Aorta (tissue), 5 donors: ENCODE data around the gene GPC5. TPM values are rescaled to one million over a fixed set of nuclear protein-coding genes. Genes with fewer than 3 reads are reported as not detected.

Source experiments
- ATAC-seq: fragments of 200-7000 bp; cut with Tn5 transposase; one replicate; pipeline ENCODE4 v1.9.1; 2022; ENCODE audit warnings: moderate library complexity; ENCODE audit not compliant: low FRiP score
- DNase-seq, 2 donors: peaks; one replicate each; pipeline ENCODE4 v3.0.0-alpha.2; 2020
- H3K27ac ChIP-seq, 2 donors: one replicate each; pipeline ENCODE4 v1.5.1; 2013; ENCODE audit warnings: low read length in 2 of 2, mild to moderate bottlenecking in 2 of 2, moderate library complexity in 2 of 2, control low read depth in 1 of 2, inconsistent platforms in 1 of 2, low read depth in 1 of 2
- H3K27me3 ChIP-seq, 2 donors: one replicate each; pipeline ENCODE4 v1.6.1; 2013; ENCODE audit warnings: control low read depth in 1 of 2, low read length in 1 of 2, mild to moderate bottlenecking in 1 of 2, moderate library complexity in 1 of 2; ENCODE audit not compliant: insufficient read depth in 2 of 2, control insufficient read depth in 1 of 2
- H3K36me3 ChIP-seq, 2 donors: one replicate each; pipeline ENCODE4 v1.6.1; 2013; ENCODE audit warnings: control low read depth in 1 of 2, low read length in 1 of 2, mild to moderate bottlenecking in 1 of 2; ENCODE audit not compliant: insufficient read depth in 2 of 2, control insufficient read depth in 1 of 2
- H3K4me1 ChIP-seq, 2 donors: one replicate each; pipeline ENCODE4 v1.6.1; 2013; ENCODE audit warnings: low read length in 2 of 2, control low read depth in 1 of 2, mild to moderate bottlenecking in 1 of 2, moderate library complexity in 1 of 2; ENCODE audit not compliant: insufficient read depth in 2 of 2, control insufficient read depth in 1 of 2
- H3K4me3 ChIP-seq, 2 donors: one replicate each; pipeline ENCODE4 v1.5.1; 2013; ENCODE audit warnings: low read length in 2 of 2, control low read depth in 1 of 2, mild to moderate bottlenecking in 1 of 2
- H3K9me3 ChIP-seq: one replicate; pipeline ENCODE4 v1.6.1; 2013; ENCODE audit warnings: mild to moderate bottlenecking, low read length; ENCODE audit not compliant: control insufficient read depth
- WGBS, 2 donors: extraction: QIAGEN DNeasy Blood & Tissue Kit; methylation state at CpG; one replicate each; pipeline ENCODE4 v1.1.7; 2013; 5-methylcytosine and 5-hydroxymethylcytosine counted together
- intact Hi-C, 2 donors: fragments of 100-400 bp; cut with DNase I; formaldehyde crosslinking; loops; one replicate each; pipeline versions ENCODE4 v1.14.2 to v1.15.0; 2022
- polyA plus RNA-seq, 2 donors: library from polyadenylated mRNA; stranded (reverse); fragments of 200-250 nt; gene quantifications; one replicate each; pipeline ENCODE4 v1.2.3, GENCODE V29; 2013
- total RNA-seq, 2 donors: library from RNA; stranded (reverse); fragmentation: NEBNext Ultra II Directional; extraction: Animal tissue kit (Norgen Biotek cat#: 25700); gene quantifications; one replicate each; pipeline ENCODE4 v1.2.1, GENCODE V29; 2021
- donor health status: healthy with polysubstance abuse.
- donor health status: Bipolar disorder and iron deficiency.
- donor health status: DM: no; HTN: no; CAD: no.
- donor health status: DM: no; HTN: no; CAD: no.
- donor health status: DM: yes; HTN: yes; CAD: no.

The GPC5 gene
- total and polyA plus RNA-seq, 4 donors: 0.97 to 1.5 TPM; not detected in 2

DNA sequence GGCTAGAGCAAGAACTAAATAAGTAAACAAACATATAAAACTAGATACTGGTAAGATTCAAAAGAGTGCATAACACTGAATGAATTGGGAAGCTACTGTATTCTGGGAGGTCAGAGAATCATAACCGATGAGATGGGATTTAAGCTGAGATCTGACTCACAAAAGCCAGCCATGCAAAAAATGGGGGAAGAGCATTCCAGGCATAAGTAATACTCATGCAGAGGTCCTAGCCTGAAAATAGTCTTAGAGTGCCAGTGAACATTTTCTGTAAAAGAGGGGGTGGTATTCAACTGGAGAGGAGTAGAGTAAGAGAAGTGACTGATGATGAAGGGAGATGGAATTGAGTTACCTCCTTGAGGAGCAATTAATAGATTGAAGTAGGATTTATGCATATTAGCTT, 956.2 kb downstream of the GPC5 start:
- Histone ChIP-seq H3K4me1 (no peaks in the 10 kb centered on the region), H3K9me3 (peaks cover 2% of the 10 kb centered on the region), H3K27me3 (no peaks in the 10 kb centered on the region), H3K27ac (no peak overlapping the region), H3K4me3 (no peak overlapping the region), H3K36me3 (no peaks in the 10 kb centered on the region)
- WGBS, 2 donors: 29 to 46% methylated on average over 1 of the region's 1 CpG
- DNase-seq: no peak
- intact Hi-C loops: no loop called here
- no peak for ATAC-seq

DNA sequence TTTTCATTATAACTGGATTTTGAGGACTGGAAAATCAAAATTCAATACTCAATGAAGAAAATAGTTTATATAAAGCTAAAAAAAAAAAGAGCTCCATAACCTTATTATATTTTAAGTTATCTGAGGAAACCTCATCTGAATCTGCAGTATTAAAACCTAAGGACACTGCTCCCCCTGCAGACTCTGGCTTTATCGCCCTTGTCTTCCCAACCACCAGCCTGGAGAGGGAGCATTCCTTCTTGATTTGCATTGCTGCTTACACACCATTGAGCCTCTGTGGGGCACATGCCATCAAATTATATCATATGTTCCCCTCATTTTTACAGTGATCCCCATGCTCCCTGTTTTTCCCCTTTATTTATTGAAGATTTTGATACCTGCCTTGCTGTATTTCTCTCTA, 956.8 kb downstream of the GPC5 start:
- no peak for DNase-seq
- H3K4me1 ChIP-seq: no peaks in the 10 kb centered on the region
- 35 to 54% methylated on average over 1 of the region's 1 CpG for WGBS, 2 donors

DNA sequence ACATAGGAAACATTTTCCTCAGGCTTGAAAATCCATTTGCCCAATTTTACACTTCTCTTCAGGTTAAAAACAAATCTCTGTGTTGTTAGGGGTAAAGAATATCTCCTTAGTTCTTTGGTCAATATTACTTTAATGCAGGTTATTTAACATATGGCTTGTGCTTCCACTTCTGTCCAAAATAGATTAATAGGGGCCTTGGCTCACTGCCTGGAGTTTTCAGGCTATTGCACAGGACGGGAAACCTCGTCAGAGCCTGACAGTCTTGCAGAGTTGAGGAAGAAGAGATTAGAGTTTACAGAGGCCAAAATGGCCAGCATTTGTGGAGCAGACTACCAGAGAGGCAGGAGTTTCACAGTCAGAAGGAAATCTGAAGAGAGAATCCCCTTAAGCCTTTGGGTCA, 964.3 kb downstream of the GPC5 start:
- peaks cover 2% of the 10 kb centered on the region for H3K9me3 ChIP-seq
- no peak for DNase-seq
- WGBS, 2 donors: 4 to 9% methylated on average over 2 of the region's 2 CpGs

More for the DNA sequence above, 956.8 kb downstream of the GPC5 start:
- H3K4me3 ChIP-seq: no peak overlapping the region
- H3K9me3 ChIP-seq: peaks cover 2% of the 10 kb centered on the region
- H3K27me3 ChIP-seq: no peaks in the 10 kb centered on the region
- no peak for ATAC-seq
- intact Hi-C loops: no loop called here
- no peaks in the 10 kb centered on the region for H3K36me3 ChIP-seq
- no peak overlapping the region for H3K27ac ChIP-seq

DNA sequence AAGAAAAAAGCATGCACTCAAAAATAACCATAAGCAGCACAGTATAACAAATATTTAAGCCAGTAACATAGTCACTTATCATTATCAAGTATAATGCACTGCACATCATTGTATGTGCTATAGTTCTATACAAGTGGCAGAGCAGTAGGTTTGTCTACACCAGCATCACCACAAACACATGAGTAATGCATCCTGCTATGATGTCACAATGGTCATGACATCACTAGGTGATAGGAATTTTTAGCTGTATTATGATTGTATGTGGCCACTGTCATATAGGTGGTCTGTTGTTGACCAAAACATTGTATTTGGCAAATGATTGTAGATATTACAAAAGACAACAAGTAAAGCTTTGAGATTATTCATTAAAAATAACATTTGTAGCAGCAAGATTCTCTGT, 967.5 kb downstream of the GPC5 start:
- intact Hi-C loops: no loop called here
- H3K4me1 ChIP-seq: no peaks in the 10 kb centered on the region
- DNase-seq (no peak), ATAC-seq (no peak)
- H3K27me3 ChIP-seq: no peaks in the 10 kb centered on the region
- no peaks in the 10 kb centered on the region for H3K9me3 ChIP-seq
- no peak overlapping the region for H3K27ac ChIP-seq
- H3K36me3 ChIP-seq: no peaks in the 10 kb centered on the region
- no peak overlapping the region for H3K4me3 ChIP-seq

More for the DNA sequence above, 964.3 kb downstream of the GPC5 start:
- no peaks in the 10 kb centered on the region for H3K27me3 ChIP-seq
- H3K4me1 ChIP-seq: no peaks in the 10 kb centered on the region
- H3K27ac ChIP-seq: no peak overlapping the region
- H3K36me3 ChIP-seq: no peaks in the 10 kb centered on the region
- intact Hi-C loops: no loop called here
- no peak for ATAC-seq
- no peak overlapping the region for H3K4me3 ChIP-seq

DNA sequence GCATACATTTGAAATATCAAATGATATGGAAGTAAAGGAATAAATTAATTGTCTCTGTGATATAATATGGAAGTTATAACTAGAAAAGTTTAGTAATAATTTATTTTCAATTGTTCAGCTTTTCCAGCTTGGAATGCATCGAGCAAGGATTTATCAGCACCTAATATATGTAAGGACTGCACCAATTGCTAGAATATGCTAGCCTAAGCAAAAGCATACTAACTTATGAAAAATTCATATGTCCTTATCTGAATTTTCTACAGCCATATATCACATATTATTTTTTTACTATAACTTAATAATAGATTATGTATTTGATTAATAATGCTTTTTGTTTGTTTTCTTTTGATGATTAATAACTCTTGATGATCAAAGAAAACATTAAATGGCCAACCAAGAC, 979.0 kb downstream of the GPC5 start:
- no peak for DNase-seq
- H3K27ac ChIP-seq: no peak overlapping the region
- no peaks in the 10 kb centered on the region for H3K27me3 ChIP-seq
- WGBS, 2 donors: 82 to 97% methylated on average over 1 of the region's 1 CpG
- H3K9me3 ChIP-seq: no peaks in the 10 kb centered on the region
- intact Hi-C loops: no loop called here
- no peak for ATAC-seq
- H3K36me3 ChIP-seq: no peaks in the 10 kb centered on the region
- no peak overlapping the region for H3K4me3 ChIP-seq
- no peaks in the 10 kb centered on the region for H3K4me1 ChIP-seq

DNA sequence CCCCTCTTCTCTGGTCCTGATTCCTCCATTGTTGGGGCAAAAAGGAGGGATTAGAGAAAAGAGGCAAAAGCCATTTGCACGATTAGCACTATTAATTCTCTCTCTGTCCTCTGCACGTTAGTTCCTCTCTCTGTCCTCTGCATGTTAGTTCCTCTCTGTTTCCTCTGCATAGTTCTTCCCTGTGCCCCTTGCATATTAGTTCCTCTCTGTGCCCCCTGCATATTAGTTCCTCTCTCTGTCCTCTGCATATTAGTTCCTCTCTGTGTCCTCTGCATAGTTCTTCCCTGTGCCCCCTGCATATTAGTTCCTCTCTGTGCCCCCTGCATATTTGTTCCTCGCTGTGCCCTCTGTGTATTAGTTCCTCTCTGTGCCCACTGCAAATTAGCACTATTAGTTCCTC, 981.0 kb downstream of the GPC5 start:
- ATAC-seq (no peak), DNase-seq (no peak)
- WGBS, 2 donors: 70 to 72% methylated on average over 3 of the region's 3 CpGs
- Histone ChIP-seq H3K4me1 (no peaks in the 10 kb centered on the region), H3K36me3 (no peaks in the 10 kb centered on the region), H3K9me3 (no peaks in the 10 kb centered on the region), H3K27me3 (no peaks in the 10 kb centered on the region), H3K27ac (no peak overlapping the region), H3K4me3 (no peak overlapping the region)
- intact Hi-C loops: no loop called here

DNA sequence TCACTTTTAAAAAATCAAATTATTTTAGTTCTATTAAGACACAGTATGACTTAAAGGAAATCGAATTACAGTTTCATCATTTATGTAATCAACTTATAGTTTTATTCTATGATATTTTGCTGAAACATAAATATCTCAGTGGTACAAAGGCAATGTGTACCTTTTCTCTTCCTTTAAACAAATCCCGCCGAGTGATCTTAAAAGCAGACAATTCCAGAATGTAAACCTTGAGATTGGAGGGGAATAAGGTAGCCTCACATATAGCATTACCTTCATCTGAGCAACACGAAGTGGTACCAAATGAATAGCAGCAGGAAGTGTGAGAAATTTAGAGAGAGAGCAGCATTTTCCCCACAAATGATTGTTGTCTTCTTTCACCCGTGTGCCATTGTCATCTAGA, 986.0 kb downstream of the GPC5 start:
- Histone ChIP-seq H3K36me3 (no peaks in the 10 kb centered on the region), H3K27ac (no peak overlapping the region), H3K4me1 (no peaks in the 10 kb centered on the region), H3K27me3 (no peaks in the 10 kb centered on the region), H3K4me3 (no peak overlapping the region), H3K9me3 (no peaks in the 10 kb centered on the region)
- ATAC-seq (no peak), DNase-seq (no peak)
- intact Hi-C loops: no loop called here
- 76 to 78% methylated on average over 5 of the region's 5 CpGs for WGBS, 2 donors

DNA sequence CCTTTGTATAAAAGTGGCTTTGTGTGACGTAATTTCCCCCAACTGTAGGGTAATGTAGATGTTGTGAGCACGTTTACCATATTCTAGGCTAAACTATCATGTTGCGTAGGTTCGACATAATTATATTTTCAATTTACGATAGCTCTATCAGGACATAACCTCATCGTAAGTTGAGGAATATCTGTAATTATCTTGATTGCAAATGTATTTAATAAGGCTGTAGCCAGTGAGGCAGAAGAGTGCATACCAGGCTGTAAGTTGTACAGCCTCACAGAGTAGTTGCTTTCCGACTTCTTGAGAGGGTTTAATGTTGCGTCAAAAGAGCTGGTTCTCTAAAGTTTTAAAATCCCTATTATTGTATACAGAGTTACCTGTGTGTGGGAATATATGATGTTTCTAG, 988.8 kb downstream of the GPC5 start:
- Histone ChIP-seq H3K27me3 (no peaks in the 10 kb centered on the region), H3K4me3 (no peak overlapping the region), H3K36me3 (no peaks in the 10 kb centered on the region), H3K27ac (no peak overlapping the region), H3K9me3 (no peaks in the 10 kb centered on the region), H3K4me1 (no peaks in the 10 kb centered on the region)
- ATAC-seq (no peak), DNase-seq (no peak)
- intact Hi-C loops: no loop called here
- WGBS, 2 donors: 87 to 89% methylated on average over 8 of the region's 8 CpGs

DNA sequence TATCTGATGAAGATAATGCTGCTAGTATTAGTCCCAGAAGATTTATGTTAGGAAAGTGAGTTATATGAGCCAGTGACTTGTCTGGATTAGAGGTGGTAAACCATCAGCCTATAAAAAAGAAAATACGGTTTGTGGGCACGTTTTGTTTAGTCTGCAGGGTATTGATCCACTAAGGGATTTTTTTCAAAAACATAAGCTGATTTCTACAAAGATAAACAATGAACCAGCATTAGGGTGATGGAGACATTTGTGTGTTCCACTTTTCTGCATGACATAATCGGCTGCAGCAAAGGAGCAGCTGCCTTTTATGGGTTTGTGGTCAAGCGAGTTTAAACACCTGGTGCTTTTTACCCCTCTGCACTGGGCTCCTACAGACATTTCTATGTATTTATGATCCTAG, 991.8 kb downstream of the GPC5 start:
- no peak overlapping the region for H3K27ac ChIP-seq
- H3K9me3 ChIP-seq: no peaks in the 10 kb centered on the region
- no peak for DNase-seq
- H3K36me3 ChIP-seq: no peaks in the 10 kb centered on the region
- H3K4me1 ChIP-seq: no peaks in the 10 kb centered on the region
- intact Hi-C loops: no loop called here
- H3K4me3 ChIP-seq: no peak overlapping the region
- H3K27me3 ChIP-seq: no peaks in the 10 kb centered on the region
- no peak for ATAC-seq
- 55 to 68% methylated on average over 4 of the region's 4 CpGs for WGBS, 2 donors
